Hepatocyte (in vitro differentiated cells): Measurements from ENCODE around the gene POLK. TPM values are rescaled to one million over a fixed set of nuclear protein-coding genes. Genes with fewer than 3 reads are reported as not detected.

ENCODE experiments used
- DNase-seq: peaks from one replicate; pipeline ENCODE4 v3.0.0-alpha.2; 2016; ENCODE audit warnings: low spot score
- H2AFZ ChIP-seq: fragments of 200-600 bp; sonication (generic); 2 replicates; pipeline ENCODE4 v1.6.0; 2016; ENCODE audit warnings: antibody characterized with exemption, mild to moderate bottlenecking
- H3K27ac ChIP-seq: fragments of 200-600 bp; sonication (generic); 2 replicates; pipeline ENCODE4 v1.5.1; 2016; ENCODE audit warnings: mild to moderate bottlenecking
- H3K27me3 ChIP-seq: fragments of 200-600 bp; sonication (generic); 2 replicates; pipeline ENCODE4 v1.6.1; 2016
- H3K36me3 ChIP-seq: fragments of 200-600 bp; sonication (generic); replicated peaks from 2 replicates; pipeline ENCODE4 v1.5.1; 2016; ENCODE audit warnings: low read depth; ENCODE audit not compliant: insufficient read depth
- H3K4me1 ChIP-seq: fragments of 200-600 bp; sonication (generic); 2 replicates; pipeline ENCODE4 v1.5.1; 2016; ENCODE audit warnings: mild to moderate bottlenecking, moderate library complexity; ENCODE audit not compliant: insufficient read depth
- H3K4me2 ChIP-seq: fragments of 200-600 bp; sonication (generic); 2 replicates; pipeline ENCODE4 v1.6.0; 2016
- H3K4me3 ChIP-seq: fragments of 200-600 bp; sonication (generic); 2 replicates; pipeline ENCODE4 v1.5.1; 2016; ENCODE audit warnings: mild to moderate bottlenecking
- H3K79me2 ChIP-seq: fragments of 200-600 bp; sonication (generic); 2 replicates; pipeline ENCODE4 v1.6.0; 2017; ENCODE audit warnings: mild to moderate bottlenecking
- H3K9me2 ChIP-seq: fragments of 200-600 bp; sonication (generic); replicated peaks from 2 replicates; pipeline ENCODE4 v1.6.0; 2017; ENCODE audit warnings: mild to moderate bottlenecking; ENCODE audit not compliant: insufficient read depth
- H3K9me3 ChIP-seq: fragments of 200-600 bp; sonication (generic); 2 replicates; pipeline ENCODE4 v1.5.1; 2016; ENCODE audit warnings: low read depth, mild to moderate bottlenecking
- H4K20me1 ChIP-seq: fragments of 200-600 bp; sonication (generic); 2 replicates; pipeline ENCODE4 v1.6.0; 2016; ENCODE audit warnings: mild to moderate bottlenecking; ENCODE audit not compliant: insufficient read depth, poor library complexity, severe bottlenecking
- CTCF ChIP-seq: fragments of 200-600 bp; sonication (generic); IDR thresholded peaks from 2 replicates; pipeline ENCODE4 v1.5.1; 2016; ENCODE audit warnings: antibody characterized with exemption, mild to moderate bottlenecking; ENCODE audit not compliant: poor library complexity
- EZH2 ChIP-seq: fragments of 200-600 bp; sonication (generic); IDR thresholded peaks from 2 replicates; pipeline ENCODE4 v1.6.1; 2016; ENCODE audit warnings: antibody characterized with exemption, mild to moderate bottlenecking, borderline replicate concordance
- EZH2phosphoT487 ChIP-seq: fragments of 200-600 bp; sonication (generic); IDR thresholded peaks from one replicate; pipeline ENCODE4 v1.6.1; 2018; ENCODE audit warnings: antibody characterized with exemption, mild to moderate bottlenecking, low read depth, moderate library complexity; ENCODE audit not compliant: unreplicated experiment, severe bottlenecking
- WGBS: methylation state at CpG from one replicate; pipeline ENCODE4 v1.1.6; 2016; ENCODE audit warnings: low lambda C conversion rate; ENCODE audit errors: missing lambda C conversion rate; 5-methylcytosine and 5-hydroxymethylcytosine counted together
- polyA plus RNA-seq: library from polyadenylated mRNA; unstranded; fragments of >200 nt; fragmentation: Nextera tagmentation; extraction: Ambion mirVana; gene quantifications from 2 replicates; pipeline ENCODE4 v1.2.1, GENCODE V29; 2016
- total RNA-seq: library from RNA; depleted of rRNA; stranded (reverse); fragments of >200 nt; gene quantifications from 2 replicates; pipeline ENCODE4 v1.2.3, GENCODE V29; 2014

Gene POLK
- total and polyA plus RNA-seq, 2 experiments from 2014 or later, result 9.0 to 27.1 TPM

GRCh38 chr5:75513841-75514240 lies 2.1 kb downstream of the POLK start:
- no peaks in the 10 kb centered on the region for H3K27me3 ChIP-seq
- peaks cover 9% of the 10 kb centered on the region for H3K4me1 ChIP-seq
- DNase-seq, result no peak
- H3K9me3 ChIP-seq, result no peaks in the 10 kb centered on the region
- peaks cover 86% of the 10 kb centered on the region for H3K79me2 ChIP-seq
- H3K36me3 ChIP-seq, result no peaks in the 10 kb centered on the region
- WGBS, result 95% methylated on average over 1 of the region's 1 CpG
- no peaks in the 10 kb centered on the region for H3K9me2 ChIP-seq
- H3K4me3 ChIP-seq, result no peak overlapping the region
- no peak overlapping the region for H3K27ac ChIP-seq
- H4K20me1 ChIP-seq, result peaks cover 17% of the 10 kb centered on the region
- peak overlapping the region; percentile 71 for H3K4me2 ChIP-seq
- TF ChIP-seq EZH2 (no peak), CTCF (no peak), EZH2phosphoT487 (no peak)
- no peak overlapping the region for H2AFZ ChIP-seq

GRCh38 chr5:75514323-75514722 lies 2.6 kb downstream of the POLK start:
- no peak overlapping the region for H2AFZ ChIP-seq
- TF ChIP-seq EZH2, result no peak
- TF ChIP-seq EZH2phosphoT487, result no peak
- no peak for TF ChIP-seq CTCF
- no peak overlapping the region for H3K4me3 ChIP-seq
- DNase-seq, result no peak
- H3K27ac ChIP-seq, result no peak overlapping the region
- H3K79me2 ChIP-seq, result peaks cover 86% of the 10 kb centered on the region
- H4K20me1 ChIP-seq, result peaks cover 12% of the 10 kb centered on the region
- H3K36me3 ChIP-seq, result no peaks in the 10 kb centered on the region
- no peaks in the 10 kb centered on the region for H3K9me2 ChIP-seq
- H3K9me3 ChIP-seq, result no peaks in the 10 kb centered on the region
- WGBS, result 96% methylated on average over 3 of the region's 3 CpGs
- H3K27me3 ChIP-seq, result no peaks in the 10 kb centered on the region
- peaks cover 9% of the 10 kb centered on the region for H3K4me1 ChIP-seq
- no peak overlapping the region for H3K4me2 ChIP-seq

GRCh38 chr5:75519761-75520160 lies 8.1 kb downstream of the POLK start:
- Histone ChIP-seq H3K4me1 (no peaks in the 10 kb centered on the region), H3K27me3 (no peaks in the 10 kb centered on the region), H3K36me3 (no peaks in the 10 kb centered on the region), H3K9me3 (peaks cover 11% of the 10 kb centered on the region), H3K4me2 (no peak overlapping the region), H3K4me3 (no peak overlapping the region), H3K27ac (no peak overlapping the region), H3K9me2 (no peaks in the 10 kb centered on the region), H3K79me2 (peaks cover 92% of the 10 kb centered on the region), H2AFZ (no peak overlapping the region), H4K20me1 (peaks cover 5% of the 10 kb centered on the region)
- DNase-seq, result no peak
- 97% methylated on average over 1 of the region's 1 CpG for WGBS
- no peak for TF ChIP-seq EZH2
- TF ChIP-seq CTCF, result no peak
- TF ChIP-seq EZH2phosphoT487, result no peak

- no peak overlapping the region for H3K4me3 ChIP-seq
- H3K4me2 ChIP-seq, result no peak overlapping the region
Measured at GRCh38 chr5:75521195-75521594, 9.5 kb downstream of the POLK start.

More at GRCh38 chr5:75521195-75521594, 9.5 kb downstream of the POLK start:
- H3K79me2 ChIP-seq, result peaks cover 89% of the 10 kb centered on the region
- H4K20me1 ChIP-seq, result peaks cover 5% of the 10 kb centered on the region
- no peak for TF ChIP-seq EZH2
- H3K9me3 ChIP-seq, result peaks cover 11% of the 10 kb centered on the region
- no peak for DNase-seq
- no peak overlapping the region for H3K27ac ChIP-seq
- H3K4me1 ChIP-seq, result no peaks in the 10 kb centered on the region
- H2AFZ ChIP-seq, result no peak overlapping the region
- H3K36me3 ChIP-seq, result no peaks in the 10 kb centered on the region
- H3K27me3 ChIP-seq, result no peaks in the 10 kb centered on the region
- 95% methylated on average over 2 of the region's 2 CpGs for WGBS
- H3K9me2 ChIP-seq, result no peaks in the 10 kb centered on the region
